ENCODE results near the gene SLC6A11. TPM values are rescaled to one million over a fixed set of nuclear protein-coding genes. Genes with fewer than 3 reads are reported as not detected.

The SLC6A11 gene
- total RNA-seq, 1 experiment from 2014 or later: 1.5 TPM

DNA sequence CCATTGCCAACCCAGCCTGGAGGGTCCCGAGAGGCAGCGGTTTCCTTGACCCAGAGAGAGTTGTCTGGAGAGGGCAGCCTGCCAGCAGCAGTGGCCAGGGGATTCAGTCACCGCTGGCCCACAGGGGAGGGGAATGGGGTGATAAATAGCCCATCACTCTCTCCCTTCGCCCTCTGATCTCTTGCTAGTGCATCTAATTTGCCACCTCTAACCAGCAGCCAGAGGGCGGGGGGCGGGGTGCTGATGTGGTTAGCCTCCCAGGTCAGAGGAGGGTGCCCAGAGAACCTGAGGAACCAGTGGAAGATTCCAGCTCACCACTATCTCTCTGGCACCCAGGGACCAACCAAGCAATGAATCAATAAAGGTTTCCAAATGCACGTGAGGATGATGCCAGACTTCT, 35.1 kb upstream of the SLC6A11 start:
- Histone ChIP-seq H4K20me1 (ENCODE audit: control insufficient read depth, insufficient read depth, insufficient read length) (no peaks in the 10 kb centered on the region), H3K27me3 (ENCODE audit: insufficient read depth, low read length) (no peaks in the 10 kb centered on the region)
- no peaks in the 10 kb centered on the region for H3K4me1 Mint-ChIP-seq

More for the DNA sequence above, 35.1 kb upstream of the SLC6A11 start:
- H3K9ac ChIP-seq (ENCODE audit: extremely low read depth, insufficient read length, low read length): no peak overlapping the region
- no peaks in the 10 kb centered on the region for H3K79me1 ChIP-seq (ENCODE audit: insufficient read depth, low read depth, low read length, poor library complexity, severe bottlenecking)
- TF ChIP-seq CTCF (conservative IDR thresholded peaks at IDR 0.05): no peak
- no peak overlapping the region for H4K5ac ChIP-seq (ENCODE audit: insufficient read length, low read depth, low read length)
- no peak overlapping the region for H4K91ac ChIP-seq (ENCODE audit: insufficient read length, low read depth, low read length)
- H3K79me2 ChIP-seq (ENCODE audit: insufficient read depth, low read length): no peaks in the 10 kb centered on the region
- peaks cover 36% of the 10 kb centered on the region for H3K27me3 Mint-ChIP-seq (ENCODE audit: low read depth)
- no peak overlapping the region for H3K14ac ChIP-seq (ENCODE audit: insufficient read depth, low read length)
- no peaks in the 10 kb centered on the region for H3K4me1 ChIP-seq (ENCODE audit: insufficient read depth, low read length)
- no peak overlapping the region for H3K4me2 ChIP-seq (ENCODE audit: insufficient read depth, insufficient read length, low read length)
- no peak overlapping the region for H2BK15ac ChIP-seq (ENCODE audit: low read depth, low read length)
- H3K27ac Mint-ChIP-seq: no peak overlapping the region
- H2BK20ac ChIP-seq (ENCODE audit: low read depth, low read length, poor library complexity, severe bottlenecking): no peak overlapping the region
- H3K9me3 ChIP-seq (ENCODE audit: control insufficient read depth, low read depth, low read length): no peaks in the 10 kb centered on the region
- no peak overlapping the region for H3K23ac ChIP-seq (ENCODE audit: insufficient read length, low read depth, low read length)
- H3K18ac ChIP-seq (ENCODE audit: insufficient read length, low read depth, low read length): no peak overlapping the region
- H3K9me3 Mint-ChIP-seq: no peaks in the 10 kb centered on the region; a peak in 1 of 5 replicates
- WGBS (ENCODE audit: extremely low coverage, insufficient read length, low lambda C conversion rate): no CpG with 5 or more reads among the region's 7 CpGs
- H2BK5ac ChIP-seq (ENCODE audit: insufficient read length, low read length): no peak overlapping the region
- no peak overlapping the region for H2AK5ac ChIP-seq (ENCODE audit: insufficient read length, low read length)
- no peaks in the 10 kb centered on the region for H3K36me3 Mint-ChIP-seq (ENCODE audit: insufficient read depth in 1 of 3, low read depth in 3 of 3)
- H2BK12ac ChIP-seq (ENCODE audit: insufficient read length, low read depth, low read length): no peak overlapping the region
- H3K4me3 Mint-ChIP-seq: no peak overlapping the region
- H2BK120ac ChIP-seq (ENCODE audit: low read depth, low read length, poor library complexity, severe bottlenecking): no peak overlapping the region
- no peak overlapping the region for H3K27ac ChIP-seq (ENCODE audit: insufficient read length, low read depth, low read length)
- H4K8ac ChIP-seq (replicated peaks; ENCODE audit: insufficient read length, low read depth, low read length): no peak overlapping the region
- no peak overlapping the region for H3K56ac ChIP-seq (ENCODE audit: insufficient read length, low read depth, low read length)
- no peaks in the 10 kb centered on the region for H3K23me2 ChIP-seq (ENCODE audit: insufficient read length, low read depth, low read length, poor library complexity, severe bottlenecking)
- no peak overlapping the region for H2AFZ ChIP-seq (ENCODE audit: low read length)
- H3T11ph ChIP-seq (ENCODE audit: low read length): no peak overlapping the region
- H3K4ac ChIP-seq (ENCODE audit: low read depth, low read length): no peak overlapping the region
- DNase-seq: no peak
